HEK293 (cell line): ENCODE results near the gene ATP8A2.

Experiments used
- CTCF ChIA-PET: fragments of 350-600 bp; formaldehyde crosslinking; extraction: SDS; loops from one replicate; lab custom pipeline; 2021; ENCODE audit warnings: antibody characterized with exemption; lab: Yijun Ruan, JAX
- POLR2A ChIA-PET: fragments of 300-600 bp; formaldehyde crosslinking; extraction: SDS; loops from one replicate; lab custom pipeline; 2020; ENCODE audit warnings: antibody characterized with exemption, inconsistent platforms; lab: Yijun Ruan, JAX
- H3K27ac ChIP-seq: fragments of 200-500 bp; sonication (Bioruptor generic); 2 replicates; pipeline ENCODE4 v1.5.1; 2014; ENCODE audit warnings: low read depth, low read length, control low read depth, inconsistent platforms; ENCODE audit errors: extremely low read depth
- H3K36me3 ChIP-seq, 2 experiments: fragments of 200-500 bp in 1 of 2; sonication (Bioruptor generic) in 1 of 2; 1 replicate in 1 of 2; 2 replicates in 1 of 2; pipeline ENCODE4 v1.5.1; 2014 to 2017; ENCODE audit warnings: inconsistent platforms in 2 of 2, low read length in 2 of 2; ENCODE audit not compliant: control insufficient read depth in 2 of 2, insufficient read depth in 1 of 2
- H3K4me1 ChIP-seq: fragments of 200-500 bp; sonication (Bioruptor generic); 2 replicates; pipeline ENCODE4 v1.5.1; 2014; ENCODE audit warnings: mild to moderate bottlenecking, low read length, inconsistent platforms; ENCODE audit not compliant: control insufficient read depth, insufficient read depth
- H3K4me3 ChIP-seq: 2 replicates; pipeline ENCODE4 v1.5.1; 2011; ENCODE audit warnings: low read depth, mild to moderate bottlenecking, control low read depth, low read length, moderate library complexity
- H3K9me3 ChIP-seq: fragments of 200-500 bp; sonication (Bioruptor generic); 2 replicates; pipeline ENCODE4 v1.5.1; 2014; ENCODE audit warnings: low read depth, low read length, inconsistent platforms; ENCODE audit not compliant: control insufficient read depth, insufficient read depth
- AEBP2 ChIP-seq: fragments of 450-650 bp; formaldehyde crosslinking; IDR thresholded peaks from 2 replicates; pipeline ENCODE4 v1.5.1; 2016; ENCODE audit warnings: missing biosample characterization, missing genetic modification characterization, borderline replicate concordance
- BCL6B ChIP-seq: fragments of 450-650 bp; formaldehyde crosslinking; IDR thresholded peaks from 2 replicates; pipeline ENCODE4 v1.5.1; 2017; ENCODE audit warnings: missing biosample characterization, missing genetic modification characterization
- FEZF1 ChIP-seq: fragments of 450-650 bp; formaldehyde crosslinking; IDR thresholded peaks from 2 replicates; pipeline ENCODE4 v1.5.1; 2016; ENCODE audit warnings: missing biosample characterization, missing genetic modification characterization
- INSM2 ChIP-seq: fragments of 450-650 bp; formaldehyde crosslinking; IDR thresholded peaks from 2 replicates; pipeline ENCODE4 v1.5.1; 2016; ENCODE audit warnings: missing biosample characterization, missing genetic modification characterization
- OSR2 ChIP-seq: fragments of 450-650 bp; formaldehyde crosslinking; IDR thresholded peaks from 2 replicates; pipeline ENCODE4 v1.5.1; 2016; ENCODE audit warnings: missing biosample characterization, missing genetic modification characterization
- PBX3 ChIP-seq: sonication (generic); formaldehyde crosslinking; IDR thresholded peaks from 2 replicates; pipeline ENCODE4 v1.8.1; 2022; ENCODE audit warnings: mild to moderate bottlenecking, moderate library complexity, missing genetic modification reagents
- ZBTB48 ChIP-seq: fragments of 450-650 bp; formaldehyde crosslinking; IDR thresholded peaks from 2 replicates; pipeline ENCODE4 v1.5.1; 2016; ENCODE audit warnings: missing biosample characterization, missing genetic modification characterization
- ZFP37 ChIP-seq: fragments of 450-650 bp; formaldehyde crosslinking; IDR thresholded peaks from 2 replicates; pipeline ENCODE4 v1.5.1; 2016; ENCODE audit warnings: missing biosample characterization, missing genetic modification characterization
- ZNF157 ChIP-seq: fragments of 450-650 bp; formaldehyde crosslinking; IDR thresholded peaks from 2 replicates; pipeline ENCODE4 v1.5.1; 2016; ENCODE audit warnings: missing biosample characterization, missing genetic modification characterization
- ZNF26 ChIP-seq: fragments of 450-650 bp; formaldehyde crosslinking; IDR thresholded peaks from 2 replicates; pipeline ENCODE4 v1.5.1; 2016; ENCODE audit warnings: missing biosample characterization, missing genetic modification characterization
- ZNF362 ChIP-seq: fragments of 450-650 bp; formaldehyde crosslinking; IDR thresholded peaks from 2 replicates; pipeline ENCODE4 v1.5.1; 2016; ENCODE audit warnings: missing biosample characterization, missing genetic modification characterization
- ZNF48 ChIP-seq: fragments of 450-650 bp; formaldehyde crosslinking; IDR thresholded peaks from 2 replicates; pipeline ENCODE4 v1.5.1; 2016; ENCODE audit warnings: missing biosample characterization, missing genetic modification characterization
- ZNF513 ChIP-seq: fragments of 450-650 bp; IDR thresholded peaks from 2 replicates; pipeline ENCODE4 v1.5.1; 2018; ENCODE audit warnings: missing biosample characterization, missing genetic modification characterization
- ZNF518A ChIP-seq: fragments of 450-650 bp; formaldehyde crosslinking; conservative IDR thresholded peaks from 2 replicates; pipeline ENCODE4 v1.5.1; 2016; ENCODE audit warnings: low read depth, missing biosample characterization, missing genetic modification characterization
- ZNF548 ChIP-seq: fragments of 450-650 bp; formaldehyde crosslinking; IDR thresholded peaks from 2 replicates; pipeline ENCODE4 v1.5.1; 2016; ENCODE audit warnings: missing biosample characterization, missing genetic modification characterization
- ZNF560 ChIP-seq: fragments of 450-650 bp; formaldehyde crosslinking; IDR thresholded peaks from 2 replicates; pipeline ENCODE4 v1.5.1; 2017; ENCODE audit warnings: missing biosample characterization, missing genetic modification characterization, borderline replicate concordance
- ZNF596 ChIP-seq: fragments of 450-650 bp; IDR thresholded peaks from 2 replicates; pipeline ENCODE4 v1.5.0; 2018; ENCODE audit warnings: missing biosample characterization, mild to moderate bottlenecking, missing genetic modification characterization, moderate library complexity
- ZNF621 ChIP-seq: fragments of 450-650 bp; formaldehyde crosslinking; IDR thresholded peaks from 2 replicates; pipeline ENCODE4 v1.5.1; 2017; ENCODE audit warnings: missing biosample characterization, missing genetic modification characterization
- ZNF701 ChIP-seq: fragments of 450-650 bp; formaldehyde crosslinking; IDR thresholded peaks from 2 replicates; pipeline ENCODE4 v1.5.1; 2016; ENCODE audit warnings: missing biosample characterization, missing genetic modification characterization

ATP8A2 gene

GRCh38 chr13:25910243-25910642 is 538.5 kb downstream of the ATP8A2 start:
- POLR2A ChIA-PET: interaction anchor here (0.6 kb wide), 1 partner anchor 11 kb away, joined by 3 read pairs; no protein-coding TSS in a partner anchor
- CTCF ChIA-PET: no interaction called here
- TF ChIP-seq INSM2 (no peak), ZNF48 (no peak), ZFP37 (no peak), ZNF548 (tag by site-specific recombination) (no peak), ZNF621 (tag by site-specific recombination) (no peak), ZNF518A (tag by site-specific recombination) (no peak), PBX3 (no peak), ZNF560 (tag by site-specific recombination) (no peak), BCL6B (tag by site-specific recombination) (no peak), FEZF1 (tag by site-specific recombination) (no peak), ZNF157 (tag by site-specific recombination) (no peak), OSR2 (no peak), AEBP2 (tag by site-specific recombination) (no peak), ZNF596 (tag by site-specific recombination) (no peak), ZNF701 (no peak), ZBTB48 (tag by site-specific recombination) (no peak), ZNF26 (tag by site-specific recombination) (no peak), ZNF513 (no peak), ZNF362 (tag by site-specific recombination) (no peak)
- Histone ChIP-seq H3K4me3 (no peak overlapping the region), H3K4me1 (no peaks in the 10 kb centered on the region), H3K27ac (no peak overlapping the region), H3K9me3 (no peaks in the 10 kb centered on the region), H3K36me3 (no peaks in the 10 kb centered on the region)
